ENCODE measurements around the gene RBBP8NL.
A peak's percentile ranks its signal among the peaks of the same experiment; 100 is the strongest.

Gene RBBP8NL

DNA sequence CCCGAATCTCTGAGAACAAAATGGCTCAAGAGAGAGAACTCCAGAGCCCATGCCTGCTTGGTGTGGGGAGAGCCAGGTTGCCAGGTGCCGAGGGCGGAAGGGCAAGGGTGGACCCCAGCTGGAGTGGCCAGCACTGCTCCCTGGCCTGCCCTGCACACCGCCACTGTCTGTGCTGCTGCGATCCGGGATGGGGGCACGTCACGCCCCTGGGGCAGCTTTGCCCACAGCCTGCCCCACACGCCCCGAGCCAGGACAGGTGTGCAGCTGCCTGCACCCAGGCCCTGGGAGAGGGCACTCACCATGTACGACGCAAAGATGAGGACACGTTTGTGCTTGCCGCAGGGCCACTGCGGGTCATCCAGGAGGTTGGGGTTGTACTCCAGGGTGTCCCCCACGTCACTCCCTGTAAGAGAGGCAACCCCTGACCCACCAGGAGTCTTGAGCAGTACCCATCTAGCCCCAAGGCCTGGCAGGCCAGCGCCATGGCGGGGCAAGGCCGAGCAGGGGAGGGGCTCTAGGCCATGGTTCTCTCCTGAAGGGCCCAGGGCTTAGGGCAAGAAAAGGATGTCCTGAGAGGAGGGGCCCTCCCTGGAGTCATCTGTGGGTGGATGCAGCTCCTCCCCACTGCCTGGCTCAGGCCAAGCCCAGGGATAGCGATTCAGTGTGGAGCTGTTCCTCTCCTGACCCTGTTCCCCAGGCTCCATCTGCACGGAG lies 34.6 kb downstream of the RBBP8NL start:
- DNase-seq (ENCODE audit: low spot score), result no peak

DNA sequence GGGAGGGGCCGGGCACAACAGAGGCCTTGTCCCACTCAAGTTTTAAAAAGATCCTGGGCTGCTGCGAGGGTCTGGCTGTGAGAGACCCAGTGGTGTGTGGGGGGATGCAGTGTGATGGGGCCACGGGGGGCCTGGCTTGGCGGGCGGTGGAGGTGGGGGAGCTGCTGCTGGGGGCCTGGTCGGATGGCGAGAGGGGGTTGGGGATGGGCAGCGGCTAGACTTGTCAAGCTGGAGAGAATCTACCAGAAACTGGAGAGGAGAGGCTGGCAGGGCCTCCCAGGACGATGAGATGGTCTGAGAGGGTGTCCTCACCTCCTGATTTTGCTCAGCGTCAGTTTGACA lies 35.3 kb downstream of the RBBP8NL start:
- no peak for DNase-seq (ENCODE audit: low spot score)

DNA sequence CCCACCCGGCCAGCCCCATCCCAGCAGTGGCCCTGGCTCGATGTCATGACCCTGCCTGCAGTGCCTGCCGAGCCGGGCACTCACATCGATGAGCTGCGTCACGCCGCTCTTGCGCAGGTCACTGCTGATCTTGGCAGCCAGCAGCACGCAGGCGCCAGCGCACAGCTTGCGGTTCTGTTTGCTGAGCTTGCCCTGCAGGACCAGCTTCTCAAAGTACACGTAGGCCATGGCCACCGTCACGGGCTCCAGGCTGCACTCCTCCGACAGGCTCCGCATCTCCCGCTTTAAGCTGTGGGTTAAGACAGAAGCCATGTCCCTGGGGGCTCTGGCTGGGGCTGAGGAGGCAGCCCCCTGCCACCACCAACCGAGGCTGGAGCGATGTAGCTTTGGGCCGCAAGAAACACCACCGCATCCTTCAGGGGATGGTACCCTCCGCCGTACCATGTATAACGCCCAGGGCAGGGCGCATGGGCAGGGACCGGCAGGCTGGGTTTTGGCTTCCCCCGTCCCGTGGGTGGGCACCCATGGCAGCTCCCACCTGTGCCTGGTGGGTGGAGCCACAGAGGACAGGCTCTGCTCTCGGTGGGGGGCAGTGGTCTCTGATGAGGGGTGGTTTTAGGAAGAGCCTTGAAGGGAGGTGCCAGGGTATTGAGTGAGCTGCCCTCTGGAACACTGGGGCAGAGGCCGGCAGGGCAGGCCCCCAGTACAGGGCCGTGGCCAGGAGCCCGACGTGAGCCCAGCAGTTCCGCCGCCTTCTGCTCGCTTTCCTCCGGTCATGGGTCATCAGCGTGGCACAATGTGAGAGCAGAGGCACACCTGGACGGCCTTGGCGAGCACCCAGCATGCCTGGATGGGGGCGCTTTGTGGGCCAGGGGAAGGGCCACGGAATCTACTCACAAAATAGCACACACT lies 35.9 kb downstream of the RBBP8NL start:
- DNase-seq (ENCODE audit: low spot score), result no peak

DNA sequence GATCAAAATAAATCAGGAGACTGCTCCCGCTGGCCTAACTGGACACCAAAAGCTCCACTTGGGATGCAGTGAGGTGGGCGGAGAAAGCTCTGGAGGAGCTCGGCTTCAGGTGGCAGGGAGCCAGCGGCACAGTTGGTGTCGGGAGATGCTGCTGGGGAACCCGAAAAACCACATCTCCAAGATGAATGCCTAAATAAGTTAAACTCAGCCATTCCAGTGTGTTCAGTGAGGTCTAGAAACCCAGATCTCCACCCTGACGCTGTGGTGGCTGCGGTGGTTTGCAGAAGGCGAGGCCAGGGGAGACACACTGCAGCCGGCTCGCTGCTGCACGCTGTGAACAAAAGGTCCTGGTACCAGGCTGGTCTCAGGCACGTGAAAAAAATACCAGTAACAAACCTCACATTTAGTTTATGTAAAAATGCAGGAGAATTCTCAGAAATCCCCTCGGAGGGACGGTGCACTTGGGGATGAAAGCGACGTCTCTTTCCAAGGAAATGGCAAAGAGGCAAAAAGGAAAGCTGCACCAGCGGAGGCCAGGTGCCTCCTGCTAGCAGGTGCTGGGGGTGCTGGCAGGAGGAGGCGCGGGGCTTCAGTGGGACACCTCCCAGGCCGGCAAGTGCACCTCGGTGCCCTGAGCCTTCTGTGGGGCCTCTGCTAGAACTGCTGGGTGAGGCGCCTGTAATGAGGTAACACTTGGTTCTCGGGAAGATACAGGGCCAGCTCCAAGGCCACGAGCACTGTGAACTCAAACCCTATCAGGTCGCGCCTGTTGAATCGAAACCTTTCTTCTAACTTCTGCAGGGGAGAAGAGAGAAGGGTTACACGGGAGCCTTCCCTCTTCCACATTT lies 36.8 kb downstream of the RBBP8NL start:
- DNase-seq (ENCODE audit: low spot score), result no peak

DNA sequence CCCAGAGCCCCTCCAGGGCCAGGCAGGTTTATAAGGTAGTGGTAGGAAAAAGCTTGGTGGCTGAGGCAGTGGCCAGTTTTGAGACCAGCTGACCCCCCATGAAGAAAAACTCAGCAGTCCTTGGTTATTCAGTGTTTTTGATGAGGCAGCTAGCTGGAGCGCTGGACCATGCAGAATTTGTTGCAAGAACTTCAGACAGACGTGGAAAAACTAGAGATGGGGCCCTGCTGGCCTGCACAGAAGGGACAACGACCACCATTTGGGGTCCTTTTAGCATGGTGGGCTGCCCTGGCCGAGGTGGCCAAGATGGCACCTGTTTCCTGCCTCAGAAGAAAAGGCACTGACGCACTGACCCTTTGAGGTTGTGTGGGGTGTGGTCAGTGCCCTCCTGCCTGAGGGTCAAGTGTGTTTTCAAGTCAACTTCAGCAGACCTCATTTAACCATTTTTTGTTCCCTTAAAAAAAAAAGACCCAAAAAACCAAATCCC lies 37.7 kb downstream of the RBBP8NL start:
- DNase-seq (ENCODE audit: low spot score), result no peak

DNA sequence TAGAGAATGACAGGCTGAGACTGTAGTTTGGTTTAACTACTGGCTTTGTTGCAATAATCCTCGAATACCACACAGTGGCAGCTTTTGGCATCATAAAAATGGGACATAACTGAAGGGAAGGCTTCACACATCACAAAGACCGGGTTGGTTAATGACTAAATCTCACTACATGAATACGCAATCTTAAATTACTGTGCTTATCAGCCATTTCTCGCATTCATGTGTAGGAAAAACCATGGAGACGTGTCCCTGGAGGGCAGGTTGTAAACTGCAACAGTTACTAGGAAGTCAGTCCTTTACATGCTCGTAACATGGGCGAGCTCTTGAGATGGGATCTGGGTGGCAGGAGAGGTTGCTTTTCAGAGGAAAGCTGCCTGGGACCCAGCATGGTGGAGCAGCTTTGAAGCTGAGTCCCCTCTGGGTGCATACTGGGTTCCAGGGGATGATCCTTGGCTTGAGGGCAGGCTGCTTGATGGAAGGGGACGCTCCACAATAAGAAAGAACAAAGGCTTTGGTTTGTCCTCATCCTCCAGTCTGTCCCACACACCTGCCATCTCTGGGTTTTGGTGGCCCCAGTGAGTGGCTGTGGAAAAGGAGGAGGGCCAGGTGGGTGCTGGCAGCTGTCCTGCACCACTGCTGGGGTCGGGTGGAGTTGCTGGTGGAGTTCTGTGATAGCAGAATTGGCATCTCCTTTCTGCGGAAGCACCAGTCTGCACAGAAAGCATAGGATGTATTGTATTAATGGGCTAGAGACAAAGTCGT lies 38.3 kb downstream of the RBBP8NL start:
- no peak for DNase-seq (ENCODE audit: low spot score)

DNA sequence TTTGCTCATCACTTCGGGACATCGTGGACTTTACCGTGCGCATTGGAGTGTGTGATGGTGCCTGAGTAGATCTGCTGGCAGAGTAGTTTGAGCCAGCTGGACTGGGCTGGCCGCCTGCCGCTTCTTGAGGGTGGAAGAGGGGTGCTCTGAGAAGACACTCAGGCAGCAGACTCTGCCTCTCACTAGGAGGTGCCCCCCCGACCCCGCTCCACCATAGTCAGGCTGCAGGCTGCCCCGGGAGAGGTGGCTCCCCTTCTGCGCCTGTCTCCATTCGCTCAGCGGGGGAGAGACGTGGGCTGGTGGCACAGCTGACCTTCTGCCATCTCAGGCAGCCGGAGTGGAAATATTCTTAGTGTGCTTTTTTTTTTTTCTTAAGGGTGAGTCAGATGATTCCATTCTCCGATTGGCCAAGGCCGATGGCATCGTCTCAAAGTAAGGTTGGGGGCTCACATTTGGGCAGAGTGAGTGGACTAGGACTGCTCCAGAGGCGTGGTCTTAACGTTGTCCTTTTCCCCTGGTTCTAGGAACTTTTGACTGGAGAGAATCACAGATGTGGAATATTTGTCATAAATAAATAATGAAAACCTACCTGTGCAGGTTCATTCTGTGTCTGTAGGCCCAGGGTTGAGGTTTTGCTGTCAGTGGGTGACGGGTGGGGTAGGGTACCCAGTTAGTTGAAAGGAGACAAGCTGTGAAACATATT lies 39.3 kb downstream of the RBBP8NL start:
- DNase-seq (ENCODE audit: low spot score), result no peak

DNA sequence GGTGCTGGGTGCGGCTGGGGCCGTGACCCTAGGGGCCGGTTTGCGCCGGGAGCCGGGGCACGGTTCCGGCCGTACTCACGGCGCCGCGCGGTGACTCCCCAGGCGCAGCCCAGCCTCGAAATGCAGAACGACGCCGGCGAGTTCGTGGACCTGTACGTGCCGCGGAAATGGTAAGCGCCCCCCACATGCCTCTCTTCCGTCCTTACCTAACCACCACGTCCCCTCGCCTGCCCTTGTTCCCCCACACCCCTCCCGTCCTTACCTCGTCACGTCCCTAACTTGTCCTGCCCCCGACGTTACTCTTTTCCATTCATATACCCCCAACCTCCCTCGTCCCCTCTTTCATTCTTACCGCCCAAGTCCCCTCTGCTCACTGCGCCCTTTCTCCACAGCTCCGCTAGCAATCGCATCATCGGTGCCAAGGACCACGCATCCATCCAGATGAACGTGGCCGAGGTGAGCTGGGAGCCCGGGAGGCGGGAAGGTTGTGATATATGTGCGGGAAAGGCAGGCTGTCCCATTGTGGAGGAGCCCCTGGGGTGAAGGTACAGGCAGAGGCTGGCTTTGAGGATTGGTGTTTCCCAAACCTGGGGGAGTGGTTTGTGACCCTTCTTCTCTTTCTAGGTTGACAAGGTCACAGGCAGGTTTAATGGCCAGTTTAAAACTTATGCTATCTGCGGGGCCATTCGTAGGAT lies 40.0 kb downstream of the RBBP8NL start:
- no peak for DNase-seq (ENCODE audit: low spot score)

DNA sequence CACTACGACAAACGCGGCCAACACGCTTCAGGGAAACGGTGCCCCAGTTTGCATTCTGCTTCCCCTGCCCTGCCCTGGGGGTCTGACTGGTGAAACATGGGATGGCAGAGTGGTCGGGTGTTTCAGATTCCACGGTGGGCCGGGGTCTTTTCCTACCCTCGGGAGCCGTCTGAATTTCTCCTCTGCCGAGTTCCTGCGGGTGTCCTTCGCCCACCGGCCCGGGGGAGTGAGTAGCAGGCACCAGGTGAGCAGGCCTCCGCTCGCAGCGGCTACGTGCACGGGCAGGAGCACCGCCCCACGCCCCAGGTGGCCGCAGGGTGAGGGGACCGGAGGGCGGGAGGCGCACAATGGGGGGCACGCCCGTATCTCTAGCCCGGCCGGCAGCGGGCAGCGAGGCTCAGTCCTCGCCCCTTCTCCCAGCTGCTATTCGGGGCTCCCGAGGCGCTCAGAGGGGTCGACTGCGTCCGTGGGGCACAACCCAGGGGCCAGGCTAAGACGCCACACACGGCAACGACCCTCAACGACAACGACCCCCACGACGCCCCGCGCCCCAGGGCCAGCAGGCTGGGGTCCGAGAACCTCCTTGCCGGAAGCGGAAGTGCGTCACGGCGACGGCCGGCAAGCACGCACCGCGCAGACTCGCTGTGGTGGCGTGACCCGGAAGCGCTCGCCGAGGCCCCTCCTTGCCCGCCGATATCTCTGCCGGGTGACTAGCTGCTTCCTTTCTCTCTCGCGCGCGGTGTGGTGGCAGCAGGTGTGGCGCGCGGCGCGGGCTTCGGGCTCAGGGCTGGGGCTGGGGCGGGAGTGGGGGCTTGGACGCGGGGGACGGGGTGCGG lies 40.7 kb downstream of the RBBP8NL start, which contains the start of gene RPS21:
TSS of gene RPS21 (plus strand) at position 721 of the 836 bp plus-strand sequence. CDS start 236 bp downstream, outside the sequence.
- peak; percentile 98 for DNase-seq (ENCODE audit: low spot score)

DNA sequence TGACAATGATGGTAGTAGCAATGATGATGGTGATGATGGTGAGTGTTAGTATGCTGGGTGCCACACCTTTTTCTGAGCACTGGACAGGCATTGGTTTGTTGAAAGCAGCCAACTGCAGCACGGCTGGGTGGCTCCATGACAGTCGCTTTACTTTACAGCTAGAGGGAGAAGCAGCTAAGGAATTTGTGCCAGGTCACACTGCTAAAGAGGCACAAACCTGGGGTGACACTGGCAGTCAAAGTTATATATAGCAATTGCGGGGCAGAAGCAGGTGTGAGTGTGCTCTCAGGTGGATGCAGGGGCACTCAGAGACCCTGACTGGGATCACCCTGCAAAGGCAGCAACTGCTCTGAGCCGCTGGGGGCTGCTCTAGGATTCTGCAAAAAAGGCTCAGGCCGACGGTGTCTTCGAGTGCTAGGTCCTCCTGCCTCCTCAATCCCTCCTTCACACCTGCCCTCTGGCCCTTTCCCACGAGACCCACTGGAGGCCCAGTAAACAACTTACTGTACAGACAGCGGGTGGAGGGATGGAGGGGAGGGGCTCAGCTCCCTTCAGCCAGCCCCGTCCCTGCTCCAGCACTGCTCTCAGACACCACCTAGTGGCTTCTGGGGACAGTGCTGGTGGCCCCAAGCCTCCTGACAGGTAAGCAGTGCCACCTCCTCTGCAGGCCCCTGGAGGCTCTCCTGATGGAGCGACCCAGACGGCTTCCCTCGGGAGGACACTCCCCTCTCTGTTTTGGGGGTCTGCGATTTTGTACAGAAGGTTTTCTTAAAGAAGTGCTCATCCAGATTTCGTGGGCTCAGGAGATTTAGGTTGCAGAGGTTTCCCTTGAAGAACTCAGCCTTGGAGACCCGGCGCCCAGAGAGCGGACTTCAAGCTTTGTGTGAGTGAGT lies 44.8 kb downstream of the RBBP8NL start:
- peak; percentile 91 for DNase-seq (ENCODE audit: low spot score)

DNA sequence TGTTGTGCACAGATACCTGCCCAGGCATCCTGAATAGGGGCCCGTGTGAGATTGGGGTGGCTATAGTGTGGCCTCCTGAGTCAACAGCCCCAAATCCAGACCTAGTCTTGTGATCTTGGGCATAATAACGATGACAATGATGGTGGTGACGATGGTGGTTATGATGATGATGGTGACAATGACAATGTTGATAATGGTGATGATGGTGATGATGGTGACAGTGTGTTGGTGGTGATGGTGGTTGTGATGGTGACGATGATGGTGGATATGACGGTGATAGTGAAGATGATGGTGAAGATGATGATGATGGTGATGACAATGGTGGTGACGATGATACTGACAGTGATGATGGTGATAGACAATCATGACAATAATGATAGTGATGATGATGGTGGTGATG lies 45.5 kb downstream of the RBBP8NL start:
- no peak for DNase-seq (ENCODE audit: low spot score)

DNA sequence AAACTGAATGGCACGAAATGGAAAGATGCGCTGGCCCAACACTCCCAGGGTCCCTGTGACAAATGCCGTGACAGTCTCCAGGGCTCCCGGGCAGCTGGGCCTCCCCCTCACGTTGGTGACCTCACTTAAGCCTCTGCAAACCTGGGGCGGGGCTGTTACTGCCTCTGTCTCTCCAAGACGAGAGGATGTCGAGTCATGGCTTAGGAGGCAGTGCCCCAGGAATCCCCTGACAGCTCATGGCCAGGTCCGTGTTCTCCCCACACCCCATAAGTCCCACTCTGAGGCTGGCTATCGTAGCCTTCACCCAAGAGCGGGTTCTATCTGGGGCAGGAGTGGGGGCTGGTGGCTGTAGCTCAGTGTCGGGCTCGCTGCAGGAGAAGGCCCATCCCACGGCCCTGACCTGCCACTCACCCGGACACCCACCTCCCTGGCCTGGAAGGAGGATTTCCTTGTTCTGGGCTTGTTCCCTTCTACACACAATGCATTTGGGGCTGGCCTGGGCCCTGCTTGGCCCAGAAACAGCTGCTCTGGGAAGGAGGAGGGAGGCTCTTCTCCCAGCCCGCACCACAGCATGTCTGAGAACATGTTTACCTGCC lies 46.0 kb downstream of the RBBP8NL start:
- no peak for DNase-seq (ENCODE audit: low spot score)

DNA sequence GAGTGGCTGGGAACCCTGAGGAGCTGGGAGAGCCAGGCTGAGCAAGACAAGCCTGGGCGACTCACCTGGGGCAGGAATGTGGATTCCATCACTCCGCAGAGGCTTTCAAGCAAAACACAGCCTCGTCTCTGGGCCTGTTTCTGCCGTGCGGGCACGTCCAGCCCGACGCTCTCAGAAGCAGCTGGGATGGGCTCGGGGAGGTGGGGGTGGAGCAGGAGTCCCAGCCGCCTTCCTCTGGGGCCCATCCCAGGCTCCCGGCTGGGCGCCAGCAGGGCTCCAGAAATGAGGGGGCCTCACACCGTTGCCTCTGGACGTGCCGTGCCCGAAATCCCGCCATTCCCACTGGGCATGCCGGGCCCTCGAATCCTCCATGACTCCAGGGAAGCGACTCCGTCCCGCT lies 49.1 kb downstream of the RBBP8NL start:
- DNase-seq (ENCODE audit: low spot score), result no peak

DNA sequence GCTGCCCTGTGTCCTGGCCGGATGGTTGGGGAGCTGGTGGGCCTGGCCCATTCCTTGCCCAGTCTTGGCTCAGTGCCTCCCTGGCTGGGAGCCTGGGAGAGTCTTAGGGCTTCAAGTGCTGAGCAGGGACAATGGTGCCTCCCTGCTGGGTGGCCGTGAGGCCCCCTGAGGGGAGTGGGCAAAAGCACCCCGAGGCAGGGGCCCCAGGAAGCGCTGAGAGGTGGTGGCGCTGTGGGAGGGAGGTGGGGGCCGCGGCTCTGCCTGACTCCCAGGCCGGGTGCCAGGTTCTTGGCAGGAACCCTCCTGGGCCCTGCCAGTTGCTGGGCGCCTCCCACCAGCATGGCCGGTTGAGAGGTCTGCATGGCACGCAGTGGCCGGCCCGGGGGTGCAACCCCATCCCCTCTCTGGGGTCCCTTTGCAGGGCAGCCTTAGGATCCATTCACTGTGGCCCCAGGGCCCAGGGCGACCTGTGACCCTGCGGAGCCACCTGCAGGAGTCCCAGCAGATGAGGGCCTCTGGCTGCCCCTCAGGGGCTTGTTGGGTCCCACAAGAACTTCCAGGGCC lies 49.6 kb downstream of the RBBP8NL start:
- DNase-seq (ENCODE audit: low spot score), result no peak

DNA sequence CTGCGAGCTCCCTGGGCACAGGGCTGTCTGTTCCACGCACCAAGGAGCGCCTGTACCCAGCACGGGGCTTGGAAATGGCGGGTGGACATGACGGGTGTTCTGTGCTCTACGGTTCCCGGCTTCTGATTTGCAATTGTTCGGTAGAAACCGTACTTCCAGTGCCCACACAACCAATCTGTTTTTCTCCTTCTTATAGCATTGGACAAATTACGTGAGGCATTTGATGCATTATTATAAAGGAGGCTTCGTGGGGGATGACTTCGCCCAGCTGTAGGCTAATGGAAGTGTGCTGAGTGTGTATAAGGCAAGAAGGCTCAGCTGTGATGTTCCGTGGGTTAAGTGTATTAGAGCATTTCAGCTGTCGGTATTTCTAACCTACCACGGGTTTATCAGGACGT lies 50.3 kb downstream of the RBBP8NL start:
- DNase-seq (ENCODE audit: low spot score), result no peak

DNA sequence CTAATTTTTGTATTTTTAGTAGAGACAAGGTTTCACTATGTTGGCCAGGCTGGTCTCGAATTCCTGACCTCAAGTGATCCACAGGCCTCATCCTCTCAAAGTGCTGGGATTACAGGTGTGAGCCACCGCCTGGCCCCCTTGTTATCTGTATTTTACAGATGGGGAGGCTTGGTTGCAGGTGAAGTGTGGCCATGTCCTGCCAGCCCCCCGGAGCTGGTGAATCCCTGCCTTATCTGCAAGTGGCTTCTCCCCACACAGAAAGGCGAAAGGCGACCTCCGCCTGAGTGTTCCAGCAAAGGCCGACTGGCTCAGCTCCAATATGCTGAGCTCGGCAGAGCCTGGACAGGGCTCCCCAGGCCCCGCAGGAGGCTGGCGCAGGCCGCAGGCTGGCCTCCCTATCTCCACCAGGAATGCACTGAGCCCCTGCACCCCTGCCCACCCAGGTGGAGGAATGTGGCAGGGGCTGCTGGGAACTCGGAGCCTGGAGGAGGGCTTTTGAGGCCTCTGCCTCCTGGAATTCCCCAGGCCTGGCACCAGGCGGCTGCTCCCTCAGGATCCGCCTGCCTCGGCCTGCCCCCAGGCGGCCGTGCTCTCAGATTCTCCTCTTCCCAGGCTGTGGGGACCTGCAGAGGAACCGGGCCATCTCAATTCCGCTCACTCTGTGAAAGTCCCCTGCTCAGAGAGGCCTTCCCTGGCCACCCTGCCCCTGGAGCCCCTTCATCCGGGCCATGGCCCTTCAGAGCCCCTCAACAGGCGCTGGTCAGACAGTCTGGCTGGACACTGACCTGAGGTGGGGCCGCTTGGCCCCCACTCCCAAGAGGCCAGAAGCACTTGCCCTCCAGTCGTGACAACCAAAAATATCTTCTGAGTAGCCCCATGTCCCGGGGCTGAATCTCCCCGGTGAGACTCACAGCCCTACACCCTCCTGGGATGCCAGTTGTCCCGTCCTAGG lies 51.0 kb downstream of the RBBP8NL start:
- DNase-seq (ENCODE audit: low spot score), result no peak

Measured in GM03348 (cell line).